GM21360 (cell line): Measurements from ENCODE around the gene HS6ST1.

Experiments
- ATAC-seq: cut with Tn5 transposase; IDR thresholded peaks from one replicate; pipeline ENCODE4 v1.9.1; 2021; ENCODE audit warnings: mild to moderate bottlenecking, moderate library complexity; ENCODE audit not compliant: unreplicated experiment

HS6ST1 gene

GRCh38 chr2:128300151-128301020 is 18.3 kb downstream of the HS6ST1 start:
- no peak for ATAC-seq

GRCh38 chr2:128299628-128300027 is 19.0 kb downstream of the HS6ST1 start:
- no peak for ATAC-seq

- ATAC-seq, result no peak
Observed at GRCh38 chr2:128298846-128299507, 19.7 kb downstream of the HS6ST1 start.

GRCh38 chr2:128298286-128298685 is 20.4 kb downstream of the HS6ST1 start:
- no peak for ATAC-seq

- no peak for ATAC-seq
Observed at GRCh38 chr2:128293870-128294455, 24.7 kb downstream of the HS6ST1 start.

GRCh38 chr2:128293426-128293755 is 25.3 kb downstream of the HS6ST1 start:
- no peak for ATAC-seq

- no peak for ATAC-seq
Observed at GRCh38 chr2:128292599-128293425, 25.9 kb downstream of the HS6ST1 start.

- ATAC-seq, result no peak
Observed at GRCh38 chr2:128291844-128292598, 26.6 kb downstream of the HS6ST1 start.

DNA sequence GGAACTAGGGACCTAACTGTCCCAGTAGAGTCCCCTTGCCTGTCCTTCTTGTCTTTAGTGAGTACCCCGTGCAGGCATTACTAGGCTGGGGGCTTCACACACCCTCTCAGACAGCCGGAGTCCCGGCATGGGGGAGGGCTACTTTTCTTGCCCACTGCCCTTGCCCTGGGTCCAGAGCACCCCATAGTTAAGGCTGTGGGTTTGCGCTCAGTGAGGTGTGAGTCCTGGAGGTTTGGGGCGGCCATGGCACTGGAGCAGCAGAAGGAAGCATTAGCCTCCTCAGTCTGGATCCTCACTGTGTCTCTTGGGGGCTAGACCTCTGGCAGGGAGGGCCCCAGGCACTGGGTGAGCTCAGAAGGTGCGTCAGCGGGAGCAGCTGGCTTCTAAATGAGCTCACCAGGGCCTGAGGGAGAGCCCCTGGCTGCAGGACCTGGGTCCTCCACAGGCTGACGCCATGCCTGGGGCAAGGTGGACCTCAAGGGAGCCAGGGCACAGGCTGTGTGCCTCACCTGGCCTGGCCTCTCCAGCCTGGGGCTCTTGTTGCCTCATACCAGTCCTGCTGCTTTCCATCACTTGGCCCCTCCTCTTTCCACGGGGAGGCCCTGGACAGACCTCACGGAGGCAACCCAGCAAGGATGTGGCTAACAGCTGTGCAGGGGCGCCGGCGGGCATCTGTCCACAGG is 27.4 kb downstream of the HS6ST1 start:
- ATAC-seq, result no peak

- no peak for ATAC-seq
Observed at GRCh38 chr2:128290356-128290755, 28.3 kb downstream of the HS6ST1 start.

DNA sequence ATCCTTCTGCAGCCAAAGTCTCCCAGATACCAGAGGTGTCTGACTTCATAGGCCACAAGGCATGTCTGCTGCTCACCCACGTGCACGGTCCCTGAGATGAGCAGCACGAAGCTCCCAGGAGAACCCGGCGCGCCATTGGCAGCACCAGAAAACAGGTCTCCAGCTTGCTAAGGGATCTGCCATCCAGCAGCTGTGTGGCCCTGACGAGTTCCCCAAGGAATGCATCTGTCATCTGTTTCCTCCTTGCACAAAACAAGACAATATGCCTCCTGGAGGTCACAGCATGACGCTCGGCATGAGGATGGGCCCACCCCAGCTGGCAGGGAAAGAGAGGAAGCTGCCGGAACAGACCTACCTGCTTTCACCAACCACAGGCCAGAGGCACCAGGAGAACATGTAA is 29.2 kb downstream of the HS6ST1 start:
- no peak for ATAC-seq

- ATAC-seq, result no peak
Observed at GRCh38 chr2:128288781-128289180, 29.9 kb downstream of the HS6ST1 start.

DNA sequence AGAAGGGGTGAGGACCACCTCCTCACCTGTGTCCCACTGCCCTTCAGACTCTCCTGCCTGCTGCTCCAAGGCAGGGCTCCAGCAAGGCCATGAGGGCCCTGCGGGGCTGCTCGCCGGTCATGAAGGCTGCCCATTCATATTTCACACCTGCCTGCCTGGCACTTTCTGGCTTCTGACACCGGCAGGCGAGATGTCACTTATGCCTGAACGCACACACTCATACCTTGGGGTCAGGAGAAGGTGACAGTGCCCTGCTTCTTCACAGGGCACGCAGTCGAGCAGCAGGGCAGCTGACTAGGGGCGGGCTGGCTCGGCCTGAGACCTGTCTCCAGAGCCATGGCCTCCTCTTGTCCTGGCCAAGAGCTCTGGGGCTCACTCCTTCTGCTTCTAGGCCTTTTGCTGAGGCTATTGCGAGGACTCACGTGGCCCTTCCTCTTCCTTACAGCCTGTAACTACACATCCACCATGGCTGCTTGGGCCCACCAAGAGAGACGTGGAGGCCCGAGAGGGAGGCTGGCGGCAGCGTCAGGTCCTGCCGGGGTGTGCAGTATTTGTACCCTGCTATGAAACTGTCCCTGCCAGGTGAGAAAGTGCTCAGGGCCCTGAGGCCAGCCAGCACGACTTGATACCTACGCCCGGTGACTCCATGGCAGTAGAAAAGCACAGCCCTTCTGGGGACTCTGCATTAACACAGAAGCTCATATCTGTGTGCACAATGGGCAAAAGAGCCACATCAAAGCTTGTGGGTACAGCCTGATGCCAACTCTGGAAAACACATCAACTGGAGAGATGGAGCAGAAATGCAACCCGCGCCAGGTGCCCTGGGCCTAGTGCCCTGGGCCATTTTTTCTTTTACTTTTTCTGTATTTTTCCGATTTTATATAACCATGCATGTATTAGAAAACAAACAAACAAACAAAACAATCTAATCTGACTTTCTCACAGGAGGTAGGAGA is 30.6 kb downstream of the HS6ST1 start:
- ATAC-seq, result no peak

- ATAC-seq, result no peak
Observed at GRCh38 chr2:128286905-128287779, 31.5 kb downstream of the HS6ST1 start.

GRCh38 chr2:128286011-128286721 is 32.5 kb downstream of the HS6ST1 start:
- ATAC-seq, result no peak

DNA sequence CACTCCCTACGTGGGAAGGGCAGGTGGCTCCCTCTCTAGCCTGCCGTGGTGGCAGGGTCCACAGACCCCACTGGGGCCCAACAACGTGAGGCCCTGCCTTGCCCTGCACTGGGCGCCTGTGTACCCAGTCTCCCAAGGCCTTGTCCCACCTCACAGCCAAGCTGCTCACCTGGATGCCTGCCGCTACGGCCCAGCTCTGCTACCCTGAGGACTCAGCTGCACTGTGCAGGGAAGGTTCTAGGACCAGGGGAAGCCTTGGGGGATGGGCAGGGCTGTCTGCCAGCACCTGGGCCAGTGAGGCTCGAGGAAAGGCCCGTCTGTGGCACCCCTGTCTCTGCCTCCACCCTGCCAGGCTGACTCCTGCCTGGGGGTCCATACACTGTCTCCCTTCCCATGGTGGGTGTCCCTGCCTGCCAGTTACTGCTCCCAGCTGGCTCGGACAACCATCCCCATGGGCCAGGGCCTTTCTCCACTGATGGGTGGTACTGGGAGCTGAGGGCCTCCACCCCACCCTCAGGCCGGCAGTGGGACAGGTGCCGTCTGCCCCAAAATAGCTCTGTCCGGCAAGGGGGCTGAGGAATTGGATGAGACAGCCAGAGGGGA is 33.2 kb downstream of the HS6ST1 start:
- ATAC-seq, result no peak

GRCh38 chr2:128284841-128285240 is 33.8 kb downstream of the HS6ST1 start:
- ATAC-seq, result no peak
